ENCODE measurements around the gene OSBP. TPM values are rescaled to one million over a fixed set of nuclear protein-coding genes. Genes with fewer than 3 reads are reported as not detected.
A peak's percentile ranks its signal among the peaks of the same experiment; 100 is the strongest.

OSBP gene
- total and polyA plus RNA-seq, 9 of the 15 experiments (the other 6 are each of a cell fraction or from before 2014, with no cell fraction given) = 11.7 to 49.0 (median 28.7) TPM

DNA sequence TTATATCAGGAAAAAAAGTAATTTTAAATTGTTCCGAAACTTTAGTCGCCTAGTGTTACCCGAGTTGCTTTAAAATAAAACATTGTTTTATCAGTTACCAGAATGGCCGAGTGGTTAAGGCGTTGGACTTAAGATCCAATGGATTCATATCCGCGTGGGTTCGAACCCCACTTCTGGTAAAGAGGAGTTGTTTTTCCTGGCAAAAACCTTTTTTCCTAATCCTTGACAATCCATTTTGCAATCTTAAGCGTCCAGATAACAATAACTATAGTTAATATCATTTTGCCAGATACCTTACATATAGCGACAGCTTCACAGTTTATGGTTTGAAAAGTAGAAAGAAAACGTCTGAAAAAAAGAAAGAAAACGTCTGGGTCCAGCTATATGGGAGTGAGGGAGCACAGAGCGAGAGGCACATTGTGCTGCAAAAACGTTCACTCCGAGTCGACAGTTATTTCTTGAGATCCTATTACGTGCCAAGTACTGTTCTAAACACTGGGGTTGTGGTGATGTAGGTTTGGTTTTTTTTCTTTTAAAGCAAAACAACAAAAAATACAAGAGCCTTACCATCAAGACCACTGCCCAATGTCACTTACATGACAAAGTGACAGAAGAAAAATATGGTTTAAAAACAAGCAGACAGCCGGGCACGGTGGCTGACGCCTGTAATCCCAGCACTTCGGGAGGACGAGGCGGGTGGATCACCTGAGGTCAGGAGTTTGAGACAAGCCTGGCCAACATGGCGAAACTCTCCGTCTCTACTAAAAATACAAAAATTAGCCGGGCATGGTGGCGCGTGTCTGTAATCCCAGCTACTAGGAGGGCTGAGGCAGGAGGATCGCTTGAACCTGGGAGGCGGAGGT, 63.7 kb downstream of the OSBP start (continued):
- TF ChIP-seq, protein P1, sequence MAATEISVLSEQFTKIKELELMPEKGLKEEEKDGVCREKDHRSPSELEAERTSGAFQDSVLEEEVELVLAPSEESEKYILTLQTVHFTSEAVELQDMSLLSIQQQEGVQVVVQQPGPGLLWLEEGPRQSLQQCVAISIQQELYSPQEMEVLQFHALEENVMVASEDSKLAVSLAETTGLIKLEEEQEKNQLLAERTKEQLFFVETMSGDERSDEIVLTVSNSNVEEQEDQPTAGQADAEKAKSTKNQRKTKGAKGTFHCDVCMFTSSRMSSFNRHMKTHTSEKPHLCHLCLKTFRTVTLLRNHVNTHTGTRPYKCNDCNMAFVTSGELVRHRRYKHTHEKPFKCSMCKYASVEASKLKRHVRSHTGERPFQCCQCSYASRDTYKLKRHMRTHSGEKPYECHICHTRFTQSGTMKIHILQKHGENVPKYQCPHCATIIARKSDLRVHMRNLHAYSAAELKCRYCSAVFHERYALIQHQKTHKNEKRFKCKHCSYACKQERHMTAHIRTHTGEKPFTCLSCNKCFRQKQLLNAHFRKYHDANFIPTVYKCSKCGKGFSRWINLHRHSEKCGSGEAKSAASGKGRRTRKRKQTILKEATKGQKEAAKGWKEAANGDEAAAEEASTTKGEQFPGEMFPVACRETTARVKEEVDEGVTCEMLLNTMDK (IDR thresholded peaks at IDR 0.05; ENCODE audit: borderline replicate concordance, insufficient read depth, low read depth, low read length, poor library complexity, severe bottlenecking) = no peak
- no peak for TF ChIP-seq DIDO1 (tag; IDR thresholded peaks at IDR 0.05; ENCODE audit: low read depth)
- no peak for TF ChIP-seq ZNF140 (CRISPR knock-in tag; IDR thresholded peaks at IDR 0.05)
- no peak for TF ChIP-seq ZNF239 (CRISPR knock-in tag; IDR thresholded peaks at IDR 0.05)
- no peak for TF ChIP-seq PURB (CRISPR knock-in tag; IDR thresholded peaks at IDR 0.05; ENCODE audit: low read depth)
- peak; percentile 82 for TF ChIP-seq POLR3A (IDR thresholded peaks at IDR 0.05; ENCODE audit: borderline replicate concordance, extremely low read depth, insufficient read depth, insufficient read length)
- no peak for TF ChIP-seq ZNF431 (CRISPR knock-in tag; IDR thresholded peaks at IDR 0.05)
- TF ChIP-seq SRSF7 (optimal IDR thresholded peaks at IDR 0.05; ENCODE audit: low read depth, low read length) = no peak
- no peak for TF ChIP-seq MCM5 (IDR thresholded peaks at IDR 0.05; ENCODE audit: low read depth)
- TF ChIP-seq ZNF324 (CRISPR knock-in tag; IDR thresholded peaks at IDR 0.05) = no peak
- no peak for TF ChIP-seq SETDB1 (IDR thresholded peaks at IDR 0.05; ENCODE audit: low read length)
- TF ChIP-seq, protein P2, sequence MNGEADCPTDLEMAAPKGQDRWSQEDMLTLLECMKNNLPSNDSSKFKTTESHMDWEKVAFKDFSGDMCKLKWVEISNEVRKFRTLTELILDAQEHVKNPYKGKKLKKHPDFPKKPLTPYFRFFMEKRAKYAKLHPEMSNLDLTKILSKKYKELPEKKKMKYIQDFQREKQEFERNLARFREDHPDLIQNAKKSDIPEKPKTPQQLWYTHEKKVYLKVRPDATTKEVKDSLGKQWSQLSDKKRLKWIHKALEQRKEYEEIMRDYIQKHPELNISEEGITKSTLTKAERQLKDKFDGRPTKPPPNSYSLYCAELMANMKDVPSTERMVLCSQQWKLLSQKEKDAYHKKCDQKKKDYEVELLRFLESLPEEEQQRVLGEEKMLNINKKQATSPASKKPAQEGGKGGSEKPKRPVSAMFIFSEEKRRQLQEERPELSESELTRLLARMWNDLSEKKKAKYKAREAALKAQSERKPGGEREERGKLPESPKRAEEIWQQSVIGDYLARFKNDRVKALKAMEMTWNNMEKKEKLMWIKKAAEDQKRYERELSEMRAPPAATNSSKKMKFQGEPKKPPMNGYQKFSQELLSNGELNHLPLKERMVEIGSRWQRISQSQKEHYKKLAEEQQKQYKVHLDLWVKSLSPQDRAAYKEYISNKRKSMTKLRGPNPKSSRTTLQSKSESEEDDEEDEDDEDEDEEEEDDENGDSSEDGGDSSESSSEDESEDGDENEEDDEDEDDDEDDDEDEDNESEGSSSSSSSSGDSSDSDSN (IDR thresholded peaks at IDR 0.05; ENCODE audit: borderline replicate concordance in 1 of 2, low read depth in 2 of 2, low read length in 2 of 2) = no peak
- no peak for TF ChIP-seq XRCC4 (IDR thresholded peaks at IDR 0.05; ENCODE audit: extremely low read depth, insufficient read depth, insufficient read length)
- TF ChIP-seq RBFOX2 (IDR thresholded peaks at IDR 0.05; ENCODE audit: low read depth, low read length) = no peak
- peak; percentile 43 for TF ChIP-seq NFIC (IDR thresholded peaks at IDR 0.05)
- no peak for TF ChIP-seq ATF1 (CRISPR knock-in tag; IDR thresholded peaks at IDR 0.05)
- no peak for TF ChIP-seq ATF1 (tag; IDR thresholded peaks at IDR 0.05)
- no peak for TF ChIP-seq HDGF (IDR thresholded peaks at IDR 0.05)
- no peak for TF ChIP-seq HNRNPUL1 (IDR thresholded peaks at IDR 0.05; ENCODE audit: low read length)
- TF ChIP-seq SIN3A (IDR thresholded peaks at IDR 0.05; ENCODE audit: borderline replicate concordance in 2 of 2, control insufficient read depth in 1 of 2, low read depth in 2 of 2, low read length in 2 of 2) = no peak
- no peak for TF ChIP-seq ZNF561 (CRISPR knock-in tag; conservative IDR thresholded peaks at IDR 0.05)
- no peak for TF ChIP-seq ZNF133 (CRISPR knock-in tag; IDR thresholded peaks at IDR 0.05)
- no peak; the same call in 1 of the 2 replicates for TF ChIP-seq TOE1 (IDR thresholded peaks at IDR 0.05; ENCODE audit: borderline replicate concordance)
- TF ChIP-seq TOE1 (CRISPR knock-in tag; IDR thresholded peaks at IDR 0.05; ENCODE audit: borderline replicate concordance, low read depth) = no peak
- no peak for TF ChIP-seq TARDBP (IDR thresholded peaks at IDR 0.05)
- TF ChIP-seq SUPT5H (IDR thresholded peaks at IDR 0.05) = 0 out of 2 replicates have a peak, but pooled peaks have one; percentile 15
- no peak for TF ChIP-seq TAF1 (IDR thresholded peaks at IDR 0.05; ENCODE audit: control insufficient read depth, extremely low read depth, insufficient read depth, low read length, severe bottlenecking)

All from K562 (cell line).